Measurements from ENCODE around the gene PRUNE1. TPM values are rescaled to one million over a fixed set of nuclear protein-coding genes. Genes with fewer than 3 reads are reported as not detected.

Gene PRUNE1
- polyA plus RNA-seq, 5 donors: 33.2 to 44.5 (median 40.8) TPM

Other genes starting within 250 kb of the PRUNE1 start
- 10 to 100 TPM; 22.2 to 30.5 (median 25.3) TPM for gene CTSS, start 242.7 kb upstream of the PRUNE1 start, polyA plus RNA-seq (ENCODE audit: insufficient read depth in 1 of 5, insufficient read length in 5 of 5, low replicate concordance in 1 of 5)
- 10 to 100 TPM; 27.4 to 49.2 (median 35.3) TPM for gene CTSK, start 200.2 kb upstream of the PRUNE1 start, polyA plus RNA-seq (ENCODE audit: insufficient read depth in 1 of 5, insufficient read length in 5 of 5, low replicate concordance in 1 of 5)
- 10 to 100 TPM; 62.5 to 88.0 (median 78.2) TPM for gene ARNT, start 131.8 kb upstream of the PRUNE1 start, polyA plus RNA-seq (ENCODE audit: insufficient read depth in 1 of 5, insufficient read length in 5 of 5, low replicate concordance in 1 of 5)
- gene CTXND2, start 121.3 kb upstream of the PRUNE1 start, polyA plus RNA-seq (ENCODE audit: insufficient read depth in 1 of 5, insufficient read length in 5 of 5, low replicate concordance in 1 of 5): under 1 TPM in 1 of 5 donors, not detected in 4; 0.13 TPM
- 100 to 1,000 TPM in 1 of 5 donors, 10 to 100 TPM in 4; 67.5 to 102 (median 83.8) TPM for gene SETDB1, start 82.1 kb upstream of the PRUNE1 start, polyA plus RNA-seq (ENCODE audit: insufficient read depth in 1 of 5, insufficient read length in 5 of 5, low replicate concordance in 1 of 5)
- 100 to 1,000 TPM; 232 to 283 (median 242) TPM for gene CERS2, start 33.6 kb upstream of the PRUNE1 start, polyA plus RNA-seq (ENCODE audit: insufficient read depth in 1 of 5, insufficient read length in 5 of 5, low replicate concordance in 1 of 5)
- gene ANXA9, start 26.2 kb upstream of the PRUNE1 start, polyA plus RNA-seq (ENCODE audit: insufficient read depth in 1 of 5, insufficient read length in 5 of 5, low replicate concordance in 1 of 5): 1 to 10 TPM; 7.7 to 9.7 (median 8.6) TPM
- 10 to 100 TPM; 32.3 to 46.9 (median 42.6) TPM for gene MINDY1, start 1.5 kb upstream of the PRUNE1 start, polyA plus RNA-seq (ENCODE audit: insufficient read depth in 1 of 5, insufficient read length in 5 of 5, low replicate concordance in 1 of 5)
- gene BNIPL, start 28.1 kb downstream of the PRUNE1 start, polyA plus RNA-seq (ENCODE audit: insufficient read depth in 1 of 5, insufficient read length in 5 of 5, low replicate concordance in 1 of 5): 10 to 100 TPM in 1 of 5 donors, 1 to 10 TPM in 4; 5.9 to 11.1 (median 8.6) TPM
- 10 to 100 TPM in 4 of 5 donors, 1 to 10 TPM in 1; 9.4 to 11.6 (median 11.0) TPM for gene C1orf56, start 39.3 kb downstream of the PRUNE1 start, polyA plus RNA-seq (ENCODE audit: insufficient read depth in 1 of 5, insufficient read length in 5 of 5, low replicate concordance in 1 of 5)
- 100 to 1,000 TPM; 108 to 125 (median 114) TPM for gene CDC42SE1, start 51.2 kb downstream of the PRUNE1 start, polyA plus RNA-seq (ENCODE audit: insufficient read depth in 1 of 5, insufficient read length in 5 of 5, low replicate concordance in 1 of 5)
- gene MLLT11, start 51.9 kb downstream of the PRUNE1 start, polyA plus RNA-seq (ENCODE audit: insufficient read depth in 1 of 5, insufficient read length in 5 of 5, low replicate concordance in 1 of 5): 10 to 100 TPM; 19.8 to 24.2 (median 23.2) TPM
- gene GABPB2, start 62.3 kb downstream of the PRUNE1 start, polyA plus RNA-seq (ENCODE audit: insufficient read depth in 1 of 5, insufficient read length in 5 of 5, low replicate concordance in 1 of 5): 10 to 100 TPM in 4 of 5 donors, 1 to 10 TPM in 1; 8.2 to 13.5 (median 10.9) TPM
- 10 to 100 TPM; 21.8 to 27.0 (median 25.1) TPM for gene SEMA6C, start 138.2 kb downstream of the PRUNE1 start, polyA plus RNA-seq (ENCODE audit: insufficient read depth in 1 of 5, insufficient read length in 5 of 5, low replicate concordance in 1 of 5)
- 1 to 10 TPM; 1.9 to 2.8 (median 2.5) TPM for gene TNFAIP8L2, start 148.2 kb downstream of the PRUNE1 start, polyA plus RNA-seq (ENCODE audit: insufficient read depth in 1 of 5, insufficient read length in 5 of 5, low replicate concordance in 1 of 5)
- gene LYSMD1, start 157.5 kb downstream of the PRUNE1 start, polyA plus RNA-seq (ENCODE audit: insufficient read depth in 1 of 5, insufficient read length in 5 of 5, low replicate concordance in 1 of 5): 10 to 100 TPM; 15.7 to 18.6 (median 15.8) TPM
- 10 to 100 TPM; 34.8 to 41.0 (median 39.2) TPM for gene SCNM1, start 157.7 kb downstream of the PRUNE1 start, polyA plus RNA-seq (ENCODE audit: insufficient read depth in 1 of 5, insufficient read length in 5 of 5, low replicate concordance in 1 of 5)
- 1 to 10 TPM; 1.1 to 3.2 (median 1.7) TPM for gene TMOD4, start 167.5 kb downstream of the PRUNE1 start, polyA plus RNA-seq (ENCODE audit: insufficient read depth in 1 of 5, insufficient read length in 5 of 5, low replicate concordance in 1 of 5)
- 10 to 100 TPM; 56.3 to 68.0 (median 64.0) TPM for gene VPS72, start 181.7 kb downstream of the PRUNE1 start, polyA plus RNA-seq (ENCODE audit: insufficient read depth in 1 of 5, insufficient read length in 5 of 5, low replicate concordance in 1 of 5)
- gene PIP5K1A, start 190.1 kb downstream of the PRUNE1 start, polyA plus RNA-seq (ENCODE audit: insufficient read depth in 1 of 5, insufficient read length in 5 of 5, low replicate concordance in 1 of 5): 10 to 100 TPM; 61.2 to 66.1 (median 62.2) TPM
- gene PSMD4, start 246.3 kb downstream of the PRUNE1 start, polyA plus RNA-seq (ENCODE audit: insufficient read depth in 1 of 5, insufficient read length in 5 of 5, low replicate concordance in 1 of 5): 100 to 1,000 TPM; 135 to 163 (median 145) TPM

Data from right lung (tissue), 5 donors.